Measurements from ENCODE around the gene ZNF423. TPM values are rescaled to one million over a fixed set of nuclear protein-coding genes. Genes with fewer than 3 reads are reported as not detected.

Gene ZNF423
- total RNA-seq, 1 donor from 2014 or later, result 7.1 TPM

DNA sequence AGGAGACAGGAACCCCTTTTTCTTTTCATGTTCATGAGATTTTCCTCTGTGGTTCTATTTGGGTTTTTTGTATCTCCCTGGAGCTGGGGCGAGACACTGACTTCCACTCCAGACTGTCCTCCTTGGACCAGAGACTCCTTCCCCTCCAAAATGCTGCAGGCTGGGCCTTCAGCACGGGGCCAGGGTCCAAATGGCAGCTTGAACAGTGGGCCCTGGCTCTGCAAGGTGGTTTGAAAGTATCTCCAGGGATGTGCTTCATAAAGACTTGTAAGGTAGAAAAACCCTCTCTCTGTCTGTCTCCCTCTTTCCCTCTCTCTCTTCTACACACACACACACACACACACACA, 236.1 kb downstream of the ZNF423 start:
- no peak for DNase-seq

- no peak for DNase-seq
Measured at GRCh38 chr16:49618955-49619354, 237.0 kb downstream of the ZNF423 start.

DNA sequence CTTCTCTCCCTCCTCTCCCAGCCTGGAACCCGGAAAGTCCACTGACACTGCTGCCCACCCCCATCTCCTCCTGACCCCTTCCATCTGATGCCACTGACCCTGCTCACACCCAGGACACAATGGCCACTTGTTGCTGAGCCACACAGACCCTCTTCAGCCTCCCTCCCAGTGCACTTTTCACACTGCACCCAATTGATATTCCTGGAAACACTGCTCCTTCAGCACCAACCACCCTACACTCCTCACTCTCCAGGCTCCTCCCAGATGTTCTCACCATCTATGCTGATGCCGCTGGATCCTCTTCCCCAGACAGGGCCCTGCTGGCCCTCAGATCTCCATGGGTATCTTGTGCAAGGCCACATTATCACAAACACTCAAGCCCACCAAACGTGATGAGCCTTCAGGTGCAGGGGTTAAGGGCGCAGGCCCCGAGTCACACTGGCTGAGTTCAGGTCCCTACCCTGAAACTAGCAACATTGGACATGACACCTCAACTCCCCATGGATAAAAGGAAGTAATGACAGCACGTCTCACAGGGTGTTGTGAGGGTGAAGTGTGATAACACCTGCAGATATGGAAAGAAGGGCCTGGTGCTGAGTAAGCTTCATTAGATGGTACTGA, 238.1 kb downstream of the ZNF423 start:
- no peak for DNase-seq

DNA sequence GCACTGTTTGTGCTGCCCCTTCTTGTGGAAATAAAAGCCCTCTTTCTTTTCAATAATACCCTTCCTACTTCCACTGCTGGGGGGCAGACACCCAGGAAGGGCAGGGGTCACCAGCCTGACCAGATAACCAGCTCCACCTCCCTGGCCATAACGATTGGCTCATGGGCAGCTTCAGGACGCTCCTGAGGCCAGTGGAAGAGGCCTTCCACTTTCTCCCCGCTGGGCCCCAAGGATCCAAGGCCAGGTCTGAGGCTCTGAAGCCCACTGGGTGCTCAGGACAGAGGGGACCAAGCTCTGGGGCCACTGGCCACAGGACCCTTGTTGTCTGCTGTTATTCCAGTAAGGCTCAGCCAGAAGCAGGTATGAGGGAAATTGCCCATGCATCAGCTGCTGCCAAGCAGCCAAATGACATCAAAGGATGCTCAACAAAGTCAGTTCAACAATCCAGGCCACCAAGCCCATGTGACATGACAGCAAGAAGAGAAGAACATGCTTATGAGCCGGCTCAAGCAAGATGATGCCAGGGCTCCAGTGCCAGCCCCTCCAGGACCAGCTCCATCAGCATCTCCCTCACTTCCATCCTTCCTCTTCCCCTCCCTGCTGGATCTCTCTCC, 238.8 kb downstream of the ZNF423 start:
- no peak for DNase-seq

DNA sequence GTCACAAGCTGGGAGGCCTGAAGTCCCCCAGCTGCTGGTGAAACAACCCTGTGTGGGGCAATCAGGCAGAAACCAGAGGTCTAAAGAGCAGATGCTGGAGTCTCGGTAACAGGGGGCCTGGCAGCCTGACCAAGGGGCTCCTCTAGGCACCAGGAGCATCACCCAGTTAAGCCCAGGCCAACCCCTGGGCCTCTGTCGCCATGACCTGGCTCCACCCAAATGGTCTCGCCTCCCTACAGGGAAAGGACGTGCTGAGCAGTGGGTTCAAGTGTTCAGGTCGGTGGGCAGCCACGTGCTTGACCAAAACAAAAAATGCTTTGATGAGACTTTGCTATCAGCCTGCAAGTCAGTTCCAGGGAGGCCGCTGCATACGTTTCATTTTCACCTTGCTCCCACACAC, 240.3 kb downstream of the ZNF423 start:
- no peak for DNase-seq

- no peak for DNase-seq
Measured at GRCh38 chr16:49610983-49611382, 244.9 kb downstream of the ZNF423 start.

GRCh38 chr16:49608779-49609178, 247.1 kb downstream of the ZNF423 start:
- peak; percentile 63 for DNase-seq

GRCh38 chr16:49608098-49608497, 247.8 kb downstream of the ZNF423 start:
- DNase-seq, result no peak

GRCh38 chr16:49605536-49606254, 250.2 kb downstream of the ZNF423 start:
- DNase-seq, result no peak

DNA sequence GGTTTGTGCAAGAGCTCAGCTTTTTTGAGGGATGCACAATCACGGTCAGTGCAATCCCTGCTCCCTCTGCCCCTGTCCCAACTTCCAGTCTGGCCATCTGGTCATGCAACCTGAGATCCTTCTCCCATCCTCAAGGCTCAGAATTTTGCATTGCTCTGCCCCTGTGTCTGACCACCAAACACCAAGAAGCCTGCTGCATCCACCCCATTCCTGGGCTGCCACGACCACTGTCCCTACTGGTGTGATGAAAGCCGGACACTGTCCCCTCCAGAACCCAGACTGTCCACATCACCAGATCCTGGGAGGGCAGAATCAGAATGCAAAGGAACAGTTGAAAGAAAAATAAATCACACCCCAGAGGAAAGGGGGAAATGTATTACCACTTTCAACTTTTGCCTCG, 251.3 kb downstream of the ZNF423 start:
- DNase-seq, result no peak

- DNase-seq, result no peak
Measured at GRCh38 chr16:49603956-49604355, 252.0 kb downstream of the ZNF423 start.

DNA sequence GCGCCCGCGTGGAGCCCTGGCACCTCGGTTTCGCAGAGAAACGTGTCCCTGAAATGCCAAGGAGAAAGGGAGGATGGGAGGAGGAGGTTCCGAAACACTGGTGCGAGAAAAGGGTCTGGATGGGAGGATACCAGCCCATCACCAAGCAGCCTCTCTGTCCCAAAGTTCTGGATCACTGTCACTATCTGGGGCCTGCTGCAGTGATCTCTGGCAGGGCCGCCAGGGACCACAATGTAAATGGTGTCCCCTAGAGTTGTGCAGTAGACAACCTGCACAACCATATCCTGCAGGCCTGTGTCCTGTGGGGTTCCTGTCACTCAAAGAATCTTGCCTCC, 253.0 kb downstream of the ZNF423 start:
- DNase-seq, result no peak

- no peak for DNase-seq
Measured at GRCh38 chr16:49602201-49602975, 253.5 kb downstream of the ZNF423 start.

- DNase-seq, result no peak
Measured at GRCh38 chr16:49601576-49601975, 254.3 kb downstream of the ZNF423 start.

DNA sequence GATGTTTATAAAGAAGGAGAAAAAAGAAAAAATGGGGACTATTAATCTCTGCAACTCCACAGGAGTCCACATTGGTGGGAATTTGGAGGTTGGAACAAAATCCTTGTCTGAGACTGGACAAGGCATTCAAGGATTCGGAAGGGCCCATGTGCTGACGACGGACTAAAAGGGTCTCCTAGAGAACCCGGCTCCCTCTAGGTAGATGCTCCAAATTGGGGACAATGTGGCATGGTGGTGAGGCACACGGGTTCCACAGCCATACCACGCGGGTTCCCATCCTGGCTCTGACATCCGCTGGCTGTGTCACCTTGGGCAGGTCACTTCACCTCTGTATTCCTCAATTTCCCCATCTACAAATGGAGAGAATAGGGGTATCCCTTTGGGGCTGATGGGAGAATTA, 254.9 kb downstream of the ZNF423 start:
- no peak for DNase-seq

DNA sequence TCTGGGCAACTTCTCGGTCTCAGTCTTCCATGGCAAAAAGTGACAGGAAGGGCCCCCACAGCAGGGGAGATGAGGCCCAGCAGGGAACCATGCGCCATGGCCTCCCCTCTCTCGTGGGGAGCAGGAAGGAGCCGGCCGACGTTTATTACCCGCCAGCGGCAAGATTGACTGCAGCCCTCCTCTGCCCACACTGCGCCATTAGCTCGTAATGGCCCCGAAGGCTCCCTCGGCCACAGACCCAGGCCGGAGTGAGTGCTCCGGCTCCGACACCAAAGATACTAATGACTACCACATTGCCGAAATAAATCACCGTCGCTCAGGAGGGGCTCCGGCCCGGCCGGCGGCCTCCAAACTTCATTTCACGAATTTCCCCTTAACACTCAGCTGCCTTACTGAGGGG, 255.4 kb downstream of the ZNF423 start:
- no peak for DNase-seq

DNA sequence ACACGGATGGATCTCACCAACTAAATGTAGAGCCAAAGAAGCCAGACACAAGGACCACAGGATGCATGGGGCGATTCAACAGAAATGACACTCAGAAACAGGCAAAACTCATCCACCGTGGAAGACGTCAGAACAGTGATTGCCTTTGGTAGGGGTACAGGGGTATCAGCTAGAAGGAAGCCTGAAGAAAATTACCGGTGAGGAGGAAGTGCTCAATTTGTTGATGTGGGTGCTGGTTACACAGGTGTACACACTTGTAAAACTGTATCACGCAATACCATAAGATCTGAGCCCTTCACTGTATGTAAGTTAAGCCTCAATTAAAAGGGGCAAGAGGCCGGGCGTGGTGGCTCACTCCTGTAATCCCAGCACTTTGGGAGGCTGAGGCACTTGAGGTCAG, 256.2 kb downstream of the ZNF423 start:
- DNase-seq, result no peak

GRCh38 chr16:49599281-49599680, 256.6 kb downstream of the ZNF423 start:
- DNase-seq, result no peak

GRCh38 chr16:49598383-49599170, 257.3 kb downstream of the ZNF423 start:
- DNase-seq, result no peak

DNA sequence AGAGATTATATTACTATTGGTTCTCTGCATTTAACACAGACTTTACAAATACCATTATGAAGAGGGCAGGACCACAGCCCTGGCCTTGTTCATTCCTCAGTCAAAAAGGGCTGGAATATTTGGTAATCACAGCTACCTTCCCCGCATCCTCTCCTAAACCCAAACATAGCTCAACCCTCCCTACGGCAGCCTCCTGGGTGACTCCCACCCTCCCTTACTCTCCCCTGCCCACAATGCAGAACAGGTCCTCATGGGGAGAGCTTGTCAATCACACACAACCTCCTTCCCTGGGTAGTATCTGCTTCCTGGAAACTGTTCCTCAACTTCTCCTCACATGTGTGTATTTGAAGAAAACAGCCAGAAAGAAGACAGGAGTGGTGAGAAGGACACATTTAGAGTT, 258.1 kb downstream of the ZNF423 start:
- no peak for DNase-seq

GRCh38 chr16:49596648-49597291, 259.1 kb downstream of the ZNF423 start:
- DNase-seq, result no peak

DNA sequence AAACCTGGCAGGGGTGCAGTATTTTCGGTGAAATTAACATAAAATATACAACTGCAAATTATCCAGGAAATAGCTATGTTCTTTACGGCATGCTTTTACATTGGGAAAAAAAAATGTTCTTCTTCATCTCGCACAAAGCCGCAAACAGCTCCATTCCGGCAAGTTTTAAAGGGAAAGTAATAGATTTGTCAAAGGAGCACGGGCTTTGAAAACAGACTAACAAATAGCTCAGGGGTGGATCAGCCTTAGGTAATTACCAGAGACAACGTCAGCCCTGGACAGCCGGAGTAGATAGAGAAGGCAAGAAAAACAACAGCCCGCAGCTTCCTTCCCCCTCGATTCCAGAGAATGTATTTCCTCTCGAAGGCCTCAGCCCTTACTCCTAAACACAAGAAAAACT, 259.8 kb downstream of the ZNF423 start:
- DNase-seq, result peak; percentile 54
